GM19025 (cell line): ENCODE results near the gene OPRL1.

Source experiments
- ATAC-seq: cut with Tn5 transposase; IDR thresholded peaks from one replicate; pipeline ENCODE4 v1.9.1; 2021; ENCODE audit warnings: mild to moderate bottlenecking, low read depth, moderate library complexity; ENCODE audit not compliant: unreplicated experiment

The OPRL1 gene

DNA sequence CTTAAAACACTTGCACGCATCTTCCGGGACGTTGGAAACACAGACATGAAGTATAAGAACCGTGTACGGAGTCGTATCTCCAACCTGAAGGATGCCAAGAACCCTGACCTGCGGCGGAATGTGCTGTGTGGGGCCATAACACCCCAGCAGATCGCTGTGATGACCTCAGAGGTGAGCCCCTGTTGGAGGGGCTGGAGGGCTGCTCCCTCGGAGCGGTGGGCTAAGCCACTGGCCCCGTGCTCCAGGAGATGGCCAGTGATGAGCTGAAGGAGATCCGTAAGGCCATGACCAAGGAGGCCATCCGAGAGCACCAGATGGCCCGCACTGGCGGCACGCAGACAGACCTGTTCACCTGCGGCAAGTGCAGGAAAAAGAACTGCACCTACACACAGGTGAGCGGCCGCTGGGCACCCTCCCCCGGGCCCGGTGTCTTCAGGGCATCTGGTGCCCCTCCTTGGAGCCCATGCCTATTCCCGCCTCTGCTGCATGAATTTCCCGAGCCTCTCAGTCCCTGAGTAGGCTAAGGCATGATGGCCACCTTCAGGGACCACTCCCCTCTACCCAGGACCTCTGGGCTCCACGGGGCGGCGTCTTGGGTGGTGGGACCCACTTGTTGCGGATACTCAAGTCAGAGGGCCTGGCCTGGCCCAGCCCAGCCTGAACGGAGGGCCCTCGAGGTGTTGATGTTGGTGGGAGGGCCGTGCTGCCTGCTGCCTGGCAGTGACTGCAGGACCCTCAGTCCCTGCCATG is 9.5 kb upstream of the OPRL1 start:
- ATAC-seq: no peak

DNA sequence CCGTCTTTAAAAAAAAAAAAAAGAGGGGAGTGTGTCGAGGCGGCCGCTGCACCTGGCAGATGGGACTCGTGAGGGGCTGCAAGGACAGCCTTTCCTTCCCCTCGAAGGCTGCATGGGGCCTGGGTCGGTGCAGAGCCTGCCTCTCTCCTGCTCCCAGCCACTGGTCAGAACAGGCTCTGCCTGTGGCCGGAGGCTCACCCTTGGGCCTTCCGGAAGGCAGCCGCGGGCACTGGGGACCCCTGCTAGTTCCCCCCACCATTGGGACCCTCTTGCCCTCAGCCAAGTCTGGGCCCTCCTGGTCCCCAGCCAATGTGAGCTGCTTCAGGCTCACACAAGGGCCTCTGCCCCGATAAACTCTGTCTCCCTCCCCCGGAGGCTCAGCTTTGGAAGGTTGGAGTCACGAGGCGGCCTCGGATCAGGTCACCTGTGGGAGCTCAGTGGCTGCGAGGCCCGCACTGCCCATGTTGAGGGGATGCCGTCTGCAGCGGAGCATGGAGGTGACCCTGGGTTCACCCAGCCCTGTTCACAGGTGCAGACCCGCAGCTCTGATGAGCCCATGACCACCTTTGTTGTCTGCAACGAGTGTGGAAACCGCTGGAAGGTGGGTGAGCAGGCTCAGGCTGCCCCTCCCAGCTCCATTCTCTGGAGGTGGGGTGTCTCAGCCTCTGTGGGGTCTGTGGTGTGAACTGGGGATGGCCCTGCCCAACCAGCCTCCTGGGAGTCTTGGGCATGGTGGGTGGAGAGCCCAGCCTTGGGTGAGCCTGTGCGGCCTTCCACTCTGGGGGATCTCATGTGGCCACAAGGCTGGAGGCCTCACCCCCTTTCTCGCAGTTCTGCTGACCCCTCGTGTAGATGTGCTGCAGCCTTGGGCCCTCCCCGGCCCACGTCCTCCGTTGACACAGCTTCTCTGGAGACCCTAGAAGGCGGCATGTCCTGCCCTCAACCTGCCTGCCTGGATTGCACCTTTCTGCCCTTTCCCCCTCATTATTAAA is 8.2 kb upstream of the OPRL1 start:
- ATAC-seq: no peak

- no peak for ATAC-seq
These were observed 7.3 kb upstream of the OPRL1 start for GRCh38 chr20:64072498-64073063.

GRCh38 chr20:64073476-64074183 is 6.3 kb upstream of the OPRL1 start:
- ATAC-seq: no peak

- no peak for ATAC-seq
These were observed 5.6 kb upstream of the OPRL1 start for GRCh38 chr20:64074184-64074789.

GRCh38 chr20:64074963-64075362 is 4.9 kb upstream of the OPRL1 start:
- ATAC-seq: no peak

DNA sequence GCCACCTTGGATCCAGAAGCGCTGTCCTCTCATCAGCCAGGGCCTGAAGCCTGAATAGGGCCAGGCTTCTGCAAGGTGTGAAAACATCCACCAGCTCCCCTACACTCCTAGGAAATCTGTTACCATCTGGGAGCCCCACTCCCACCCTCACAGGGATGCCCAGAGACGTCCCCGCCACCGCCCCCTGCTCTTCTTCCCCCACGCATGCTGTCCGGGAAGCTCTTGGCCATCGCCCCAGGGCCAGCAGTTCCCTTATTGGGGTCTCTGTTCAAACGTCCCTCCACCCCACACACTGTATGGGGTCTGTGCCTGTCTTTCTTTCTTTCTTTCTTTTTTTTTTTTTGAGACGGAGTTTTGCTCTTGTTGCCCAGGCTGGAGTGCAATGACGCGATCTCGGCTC is 4.3 kb upstream of the OPRL1 start:
- ATAC-seq: no peak

DNA sequence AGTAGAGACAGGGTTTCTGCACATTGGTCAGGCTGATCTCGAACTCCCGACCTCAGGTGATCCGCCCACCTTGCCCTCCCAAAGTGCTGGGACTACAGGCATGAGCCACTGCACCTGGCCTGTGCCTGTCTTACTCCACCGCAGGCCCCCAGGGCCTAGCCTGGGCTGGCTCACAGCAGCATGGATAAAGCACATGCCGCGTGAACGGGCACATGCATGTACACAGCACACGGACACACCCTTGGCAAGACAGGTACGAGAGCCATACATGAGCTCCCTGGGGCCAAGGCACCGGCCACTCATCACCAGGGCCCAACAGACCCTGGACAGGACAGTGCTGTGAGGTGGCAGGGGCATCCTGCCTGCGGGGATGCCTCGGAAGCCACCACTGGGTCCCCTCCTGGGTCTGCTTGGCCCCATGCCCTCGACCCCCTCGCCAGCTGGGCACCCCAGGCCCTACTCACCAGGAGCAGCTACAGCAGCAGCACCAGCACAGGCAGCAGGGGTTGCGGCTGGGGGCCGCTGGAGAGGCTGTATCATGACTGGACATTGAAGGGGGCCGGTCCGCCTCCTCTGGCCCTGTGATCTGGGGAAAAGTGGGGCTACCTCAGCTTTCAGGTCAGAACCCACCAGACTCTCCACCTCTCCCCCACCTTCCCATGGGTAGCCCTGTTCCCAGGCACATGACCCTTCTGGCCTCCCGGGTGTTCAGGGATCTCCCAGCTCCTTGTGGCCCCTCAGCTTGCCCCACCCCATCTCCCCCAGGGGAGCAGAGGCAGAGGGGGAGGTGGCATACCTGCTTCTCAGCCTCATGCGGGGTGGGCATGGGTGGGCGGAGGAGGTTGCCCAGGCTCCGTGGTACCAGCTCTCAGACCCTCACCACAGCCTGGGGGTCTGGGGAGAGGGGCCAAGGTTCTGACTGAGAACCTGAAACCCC is 3.6 kb upstream of the OPRL1 start:
- ATAC-seq: no peak

GRCh38 chr20:64077094-64077493 is 2.8 kb upstream of the OPRL1 start:
- no peak for ATAC-seq

GRCh38 chr20:64077541-64077875 is 2.4 kb upstream of the OPRL1 start:
- no peak for ATAC-seq

DNA sequence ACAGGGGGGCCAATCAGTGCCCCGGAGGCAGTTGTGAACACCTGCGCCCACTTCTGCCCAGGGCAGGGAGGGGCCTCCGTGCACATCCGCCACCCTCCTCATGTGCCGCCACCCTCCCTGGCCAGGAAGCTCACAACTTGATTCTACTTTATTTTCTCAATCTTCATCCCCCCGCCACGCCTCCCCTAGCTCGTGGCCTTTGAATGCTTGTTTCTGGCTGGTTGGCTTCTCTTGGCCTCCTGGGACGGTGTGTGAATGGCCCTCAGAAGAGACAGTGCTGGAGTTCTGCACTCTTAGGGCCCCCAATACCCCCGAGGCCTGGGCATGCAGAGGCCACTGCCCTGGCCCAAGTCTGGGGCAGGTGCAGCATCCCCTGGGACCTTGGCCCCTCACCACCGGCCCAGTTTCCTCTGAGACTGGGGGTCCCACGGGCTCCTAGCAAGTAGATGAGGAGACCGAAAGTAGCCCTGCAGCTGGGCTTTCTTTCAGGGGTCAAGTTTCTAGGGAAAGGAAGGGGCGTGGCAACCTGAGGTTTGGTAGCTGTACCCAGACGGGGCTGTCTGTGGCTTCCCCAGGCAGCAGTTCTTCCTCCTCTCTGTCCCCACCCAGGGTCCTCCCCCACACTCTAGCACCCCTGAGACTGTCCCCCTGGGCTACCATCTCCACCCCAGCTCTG is 1.9 kb upstream of the OPRL1 start:
- no peak for ATAC-seq

GRCh38 chr20:64078934-64079272 is 979 bp upstream of the OPRL1 start:
- ATAC-seq: no peak

- ATAC-seq: peak; percentile 49
These were observed 439 bp upstream of the OPRL1 start, which contains the start of gene RGS19 for GRCh38 chr20:64079273-64080012. RGS19 (minus strand) TSS chr20:64079518; CDS start chr20:64076886, 2,632 bp downstream.

DNA sequence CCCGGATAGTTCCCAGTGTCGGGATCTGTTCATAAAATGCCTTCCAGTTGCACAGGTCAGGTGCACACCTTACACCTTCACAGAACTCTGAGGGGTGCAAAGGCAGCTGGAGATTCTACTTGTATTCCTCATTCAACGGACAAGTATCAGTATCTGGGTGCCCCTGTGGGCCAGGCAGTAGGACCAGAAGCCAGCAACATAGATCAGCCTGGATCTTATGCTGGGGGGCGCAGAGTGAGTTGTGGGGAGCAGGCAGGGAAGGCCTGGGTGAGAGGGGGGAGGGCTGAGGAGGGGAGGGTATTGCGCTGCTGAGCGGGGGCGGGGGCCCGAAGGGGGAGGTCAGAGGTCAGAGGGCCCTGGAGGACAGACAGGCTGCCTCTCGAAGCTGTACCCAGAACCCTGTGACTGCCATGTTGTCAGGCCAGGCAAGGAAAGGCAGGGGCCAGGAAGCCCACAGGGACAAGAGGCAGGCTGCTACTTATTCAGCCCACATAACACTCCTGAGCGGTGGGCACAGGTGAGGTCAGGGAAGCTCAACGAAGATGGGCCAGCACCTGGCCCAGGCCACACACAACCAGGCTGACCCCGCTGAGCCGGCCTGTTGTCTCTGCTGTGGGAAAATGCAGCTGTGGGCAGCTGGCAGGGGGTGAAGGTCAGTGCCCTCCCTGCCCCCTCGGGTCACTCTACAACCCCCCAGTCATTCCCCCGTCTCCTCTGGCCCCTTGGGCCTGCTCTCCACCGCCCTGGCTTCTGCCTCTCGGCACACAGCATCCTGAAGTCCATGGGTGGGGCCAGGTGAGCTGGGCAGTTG is 1.1 kb downstream of the OPRL1 start:
- ATAC-seq: no peak

- no peak for ATAC-seq
These were observed 1.7 kb downstream of the OPRL1 start for GRCh38 chr20:64081624-64081964.

DNA sequence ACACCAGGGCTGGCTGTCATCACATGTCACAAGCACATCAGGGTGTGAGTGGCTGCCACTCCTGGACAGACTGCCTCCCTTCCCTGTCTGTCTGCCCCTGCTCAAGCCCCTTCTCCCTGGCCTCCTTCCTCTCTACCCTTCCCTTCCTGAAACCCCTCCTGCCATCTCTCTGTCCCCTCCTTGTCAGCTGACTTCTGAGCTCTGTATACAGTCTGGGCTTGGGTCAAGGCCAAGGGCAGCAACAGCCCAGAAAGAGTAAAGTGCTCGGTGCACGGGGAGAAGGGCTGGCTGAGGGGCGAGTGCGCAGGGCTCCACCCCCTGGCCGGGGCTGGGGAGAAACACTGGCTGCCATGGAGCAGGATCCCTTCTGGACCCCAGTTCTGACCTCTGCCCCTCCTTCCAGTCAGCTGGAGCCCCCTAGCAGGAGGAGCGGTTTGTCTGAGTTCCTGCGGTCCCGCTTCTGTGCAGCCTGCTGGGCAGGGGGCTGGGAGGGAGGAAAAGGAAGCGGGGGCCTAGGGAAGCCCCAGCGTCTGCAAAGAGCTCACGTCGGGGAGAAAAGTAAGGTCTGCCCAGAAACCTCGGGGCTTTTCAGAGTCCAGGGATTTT is 2.3 kb downstream of the OPRL1 start:
- ATAC-seq: no peak

GRCh38 chr20:64082820-64083377 is 3.0 kb downstream of the OPRL1 start:
- ATAC-seq: no peak
